ENCODE results near the gene MLLT1.

Gene MLLT1

GRCh38 chr19:6167115-6167514 lies 112.7 kb downstream of the MLLT1 start:
- no peak for DNase-seq (ENCODE audit: low read depth)
- H3K4me3 ChIP-seq (ENCODE audit: low read length): no peak overlapping the region
- TF ChIP-seq, protein P1, sequence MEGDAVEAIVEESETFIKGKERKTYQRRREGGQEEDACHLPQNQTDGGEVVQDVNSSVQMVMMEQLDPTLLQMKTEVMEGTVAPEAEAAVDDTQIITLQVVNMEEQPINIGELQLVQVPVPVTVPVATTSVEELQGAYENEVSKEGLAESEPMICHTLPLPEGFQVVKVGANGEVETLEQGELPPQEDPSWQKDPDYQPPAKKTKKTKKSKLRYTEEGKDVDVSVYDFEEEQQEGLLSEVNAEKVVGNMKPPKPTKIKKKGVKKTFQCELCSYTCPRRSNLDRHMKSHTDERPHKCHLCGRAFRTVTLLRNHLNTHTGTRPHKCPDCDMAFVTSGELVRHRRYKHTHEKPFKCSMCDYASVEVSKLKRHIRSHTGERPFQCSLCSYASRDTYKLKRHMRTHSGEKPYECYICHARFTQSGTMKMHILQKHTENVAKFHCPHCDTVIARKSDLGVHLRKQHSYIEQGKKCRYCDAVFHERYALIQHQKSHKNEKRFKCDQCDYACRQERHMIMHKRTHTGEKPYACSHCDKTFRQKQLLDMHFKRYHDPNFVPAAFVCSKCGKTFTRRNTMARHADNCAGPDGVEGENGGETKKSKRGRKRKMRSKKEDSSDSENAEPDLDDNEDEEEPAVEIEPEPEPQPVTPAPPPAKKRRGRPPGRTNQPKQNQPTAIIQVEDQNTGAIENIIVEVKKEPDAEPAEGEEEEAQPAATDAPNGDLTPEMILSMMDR (conservative IDR thresholded peaks at IDR 0.05; ENCODE audit: low read depth, low read length): no peak

- no peak overlapping the region for H3K4me3 ChIP-seq (ENCODE audit: low read length)
- no peak for DNase-seq (ENCODE audit: low read depth)
- TF ChIP-seq, protein P1 (conservative IDR thresholded peaks at IDR 0.05; ENCODE audit: low read depth, low read length): no peak
These were observed 114.8 kb downstream of the MLLT1 start for GRCh38 chr19:6164906-6165531.

- no peak for DNase-seq (ENCODE audit: low read depth)
- TF ChIP-seq, protein P1 (conservative IDR thresholded peaks at IDR 0.05; ENCODE audit: low read depth, low read length): no peak
- H3K4me3 ChIP-seq (ENCODE audit: low read length): no peak overlapping the region
These were observed 118.4 kb downstream of the MLLT1 start for GRCh38 chr19:6161271-6161850.

All from retinal pigment epithelial cell (primary cell).